GM12878 (cell line): ENCODE data around the gene EIF4H. TPM values are rescaled to one million over a fixed set of nuclear protein-coding genes. Genes with fewer than 3 reads are reported as not detected.

Experiments used
- ATAC-seq: fragments of 200-7000 bp; cut with Tn5 transposase; 3 replicates; pipeline ENCODE4 v1.9.1; 2020; ENCODE audit warnings: mild to moderate bottlenecking, moderate library complexity
- BruUV-seq: library from RNA; stranded (reverse); fragments of 400-500 nt; replicated peaks from 2 replicates; lab custom pipeline; 2021; lab: Mats Ljungman, UMichigan
- CTCF ChIA-PET: fragments of 300-600 bp; sonication (Branson Sonifier 250); formaldehyde crosslinking; extraction: SDS; loops from one replicate; lab custom pipeline; 2021; ENCODE audit warnings: inconsistent platforms; lab: Yijun Ruan, JAX
- POLR2A ChIA-PET: fragments of 350-600 bp; formaldehyde crosslinking; extraction: SDS; loops from one replicate; lab custom pipeline; 2021; ENCODE audit warnings: inconsistent platforms; lab: Charles Lee
- RAD21 ChIA-PET: fragments of 300-600 bp; sonication (Branson Sonifier 250); formaldehyde crosslinking; loops from one replicate; lab custom pipeline; 2023; ENCODE audit warnings: antibody characterized with exemption; ENCODE audit not compliant: unreplicated experiment; lab: Charles Lee
- SMC1A ChIA-PET: fragments of 300-600 bp; sonication (Branson Sonifier 250); formaldehyde crosslinking; loops from one replicate; lab custom pipeline; 2023; ENCODE audit not compliant: unreplicated experiment, uncharacterized antibody; lab: Charles Lee
- DNase-seq: peaks from one replicate; pipeline ENCODE4 v3.0.0-alpha.2; 2011; ENCODE audit warnings: low read depth, low spot score
- FAIRE-seq: peaks from 3 replicates; lab custom pipeline; 2011; peaks lifted over from hg19 to GRCh38; lab: Jason Lieb, UNC
- H2AFZ ChIP-seq: 2 replicates; pipeline ENCODE4 v1.6.0; 2011; ENCODE audit warnings: low read depth, low read length, control low read depth; ENCODE audit not compliant: control insufficient read depth
- H3K27ac ChIP-seq: 2 replicates; pipeline ENCODE4 v1.5.1; 2011; ENCODE audit warnings: control low read depth; ENCODE audit not compliant: control insufficient read depth, insufficient read depth
- H3K27me3 ChIP-seq, 2 experiments: replicated peaks in 1 of 2; 2 replicates each; pipeline versions ENCODE4 v1.6.0 to v1.6.1; 2011; ENCODE audit warnings: low read length in 1 of 2; ENCODE audit not compliant: control insufficient read depth in 2 of 2, insufficient read depth in 2 of 2
- H3K36me3 ChIP-seq, 2 experiments: 2 replicates each; pipeline ENCODE4 v1.5.1; 2011; ENCODE audit warnings: low read length in 1 of 2; ENCODE audit not compliant: control insufficient read depth in 2 of 2, insufficient read depth in 2 of 2
- H3K4me1 ChIP-seq: 2 replicates; pipeline ENCODE4 v1.6.1; 2011; ENCODE audit warnings: mild to moderate bottlenecking, low read length, moderate library complexity, mixed read lengths; ENCODE audit not compliant: control insufficient read depth, insufficient read depth
- H3K4me2 ChIP-seq: 2 replicates; pipeline ENCODE4 v1.6.0; 2011; ENCODE audit warnings: control low read depth; ENCODE audit not compliant: control insufficient read depth, insufficient read depth
- H3K4me3 ChIP-seq: fragments of 200-600 bp; sonication (generic); 2 replicates; pipeline ENCODE4 v1.5.1; 2016
- H3K79me2 ChIP-seq: 2 replicates; pipeline ENCODE4 v1.6.0; 2011; ENCODE audit warnings: low read length; ENCODE audit not compliant: control insufficient read depth, insufficient read depth
- H3K9ac ChIP-seq: 2 replicates; pipeline ENCODE4 v1.8.0; 2011; ENCODE audit warnings: low read length, control low read depth, mixed read lengths; ENCODE audit not compliant: control insufficient read depth, insufficient read depth
- H3K9me3 ChIP-seq: replicated peaks from 3 replicates; pipeline ENCODE4 v1.5.1; 2011; ENCODE audit warnings: mild to moderate bottlenecking, low read length; ENCODE audit not compliant: control insufficient read depth, insufficient read depth
- H4K20me1 ChIP-seq: 2 replicates; pipeline ENCODE4 v1.6.0; 2011; ENCODE audit not compliant: control insufficient read depth, insufficient read depth
- KAT2A ChIP-seq: conservative IDR thresholded peaks from 2 replicates; pipeline ENCODE4 v1.6.1; 2011; ENCODE audit warnings: low read depth, low read length; ENCODE audit not compliant: control insufficient read depth
- WGBS: methylation state at CpG from one replicate; pipeline ENCODE4 v1.1.6; 2016; ENCODE audit warnings: low lambda C conversion rate; ENCODE audit not compliant: insufficient replicate concordance, insufficient coverage; ENCODE audit errors: missing lambda C conversion rate; 5-methylcytosine and 5-hydroxymethylcytosine counted together
- in situ Hi-C: fragments of 300-500 bp; cut with MboI; formaldehyde crosslinking; loops from 9 replicates; pipeline ENCODE4 v1.14.3; 2018; ENCODE audit warnings: mixed read lengths
- intact Hi-C: fragments of 100-400 bp; cut with micrococcal nuclease; formaldehyde crosslinking; loops from one replicate; pipeline ENCODE4 v1.14.2; 2022; ENCODE audit not compliant: unreplicated experiment
- polyA plus RNA-seq, 11 experiments: library from polyadenylated mRNA; depleted of rRNA in 4 of 11; unstranded in 6 of 11; stranded (reverse) in 5 of 11; fragments of >200 nt; fragmentation: Nextera tagmentation in 4 of 11; fragmentation: Illumina TruSeq in 1 of 11; extraction: Ambion mirVana in 4 of 11; extraction: Trizol in 1 of 11; gene quantifications; 1 replicate in 1 of 11; 2 replicates in 10 of 11; pipeline versions ENCODE4 v1.2.1 to v1.2.3, GENCODE V29; 2011 to 2016; ENCODE audit warnings: inconsistent platforms in 2 of 11, missing spikeins in 2 of 11, low read depth in 1 of 11
- total RNA-seq, 4 experiments: library from RNA; depleted of rRNA in 3 of 4; stranded (reverse); fragments of >200 nt in 3 of 4; fragmentation: Illumina TruSeq in 1 of 4; extraction: Trizol in 1 of 4; gene quantifications; 2 replicates each; pipeline versions ENCODE4 v1.2.1 to v1.2.3, GENCODE V29; 2013 to 2021
- TF ChIP-seq, protein P1 (sequence below): fragments of 150-350 bp; IDR thresholded peaks from 2 replicates; pipeline ENCODE4 v1.6.1; 2016; ENCODE audit warnings: low read depth, low read length
- TF ChIP-seq, protein P2 (sequence below): fragments of 450-650 bp; IDR thresholded peaks from 2 replicates; pipeline ENCODE4 v1.6.1; 2017; ENCODE audit warnings: low read depth, mild to moderate bottlenecking, moderate library complexity
- TF ChIP-seq, protein P3 (sequence below): fragments of 450-650 bp; conservative IDR thresholded peaks from 2 replicates; pipeline ENCODE4 v1.6.1; 2017; ENCODE audit warnings: mild to moderate bottlenecking, moderate library complexity

Gene EIF4H
- total and polyA plus RNA-seq, 10 of the 15 experiments (the other 5 are each of a cell fraction or from before 2014, with no cell fraction given), result 9.9 to 443 (median 258) TPM

DNA sequence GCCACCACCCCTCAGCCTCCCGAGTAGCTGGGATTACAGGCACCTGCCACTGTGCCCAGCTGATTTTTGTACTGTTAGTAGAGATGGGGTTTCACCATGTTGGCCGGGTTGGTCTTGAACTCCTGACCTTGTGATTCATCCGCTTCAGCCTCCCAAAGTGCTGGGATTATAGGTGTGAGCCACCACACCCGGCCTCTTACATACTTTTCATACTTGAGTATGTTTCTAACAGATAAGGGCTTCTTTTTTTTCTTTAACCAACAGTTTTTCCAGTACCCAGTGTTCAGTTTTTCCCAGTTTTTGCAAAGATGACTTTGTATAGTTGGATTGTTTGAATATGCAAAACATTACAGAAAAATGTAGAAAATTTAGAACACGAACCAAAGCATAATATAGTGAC, 7.7 kb downstream of the EIF4H start:
- BruUV-seq, result no TSS peak
- in situ Hi-C loops (no loop called here), intact Hi-C loops (loop anchor here (5.0 kb wide), 1 partner anchor 115 kb away; no protein-coding TSS in a partner anchor)
- ChIA-PET POLR2A (no interaction called here), RAD21 (interaction anchor here (0.9 kb wide), 1 partner anchor 24 kb away, joined by 3 read pairs; no protein-coding TSS in a partner anchor), CTCF (interaction anchor here (2.3 to 3.2 kb wide), 2 partner anchors 11 to 113 kb away, joined by 7 to 51 read pairs; no protein-coding TSS in a partner anchor)
- no peak overlapping the region for H3K9ac ChIP-seq
- FAIRE-seq, result no peak
- no peaks in the 10 kb centered on the region for H3K4me1 ChIP-seq
- 63% methylated on average over 5 of the region's 5 CpGs for WGBS
- no peak overlapping the region for H2AFZ ChIP-seq
- peaks cover 99% of the 10 kb centered on the region for H3K79me2 ChIP-seq
- DNase-seq, result no peak
- peaks cover 18% of the 10 kb centered on the region for H4K20me1 ChIP-seq
- TF ChIP-seq, protein P1, sequence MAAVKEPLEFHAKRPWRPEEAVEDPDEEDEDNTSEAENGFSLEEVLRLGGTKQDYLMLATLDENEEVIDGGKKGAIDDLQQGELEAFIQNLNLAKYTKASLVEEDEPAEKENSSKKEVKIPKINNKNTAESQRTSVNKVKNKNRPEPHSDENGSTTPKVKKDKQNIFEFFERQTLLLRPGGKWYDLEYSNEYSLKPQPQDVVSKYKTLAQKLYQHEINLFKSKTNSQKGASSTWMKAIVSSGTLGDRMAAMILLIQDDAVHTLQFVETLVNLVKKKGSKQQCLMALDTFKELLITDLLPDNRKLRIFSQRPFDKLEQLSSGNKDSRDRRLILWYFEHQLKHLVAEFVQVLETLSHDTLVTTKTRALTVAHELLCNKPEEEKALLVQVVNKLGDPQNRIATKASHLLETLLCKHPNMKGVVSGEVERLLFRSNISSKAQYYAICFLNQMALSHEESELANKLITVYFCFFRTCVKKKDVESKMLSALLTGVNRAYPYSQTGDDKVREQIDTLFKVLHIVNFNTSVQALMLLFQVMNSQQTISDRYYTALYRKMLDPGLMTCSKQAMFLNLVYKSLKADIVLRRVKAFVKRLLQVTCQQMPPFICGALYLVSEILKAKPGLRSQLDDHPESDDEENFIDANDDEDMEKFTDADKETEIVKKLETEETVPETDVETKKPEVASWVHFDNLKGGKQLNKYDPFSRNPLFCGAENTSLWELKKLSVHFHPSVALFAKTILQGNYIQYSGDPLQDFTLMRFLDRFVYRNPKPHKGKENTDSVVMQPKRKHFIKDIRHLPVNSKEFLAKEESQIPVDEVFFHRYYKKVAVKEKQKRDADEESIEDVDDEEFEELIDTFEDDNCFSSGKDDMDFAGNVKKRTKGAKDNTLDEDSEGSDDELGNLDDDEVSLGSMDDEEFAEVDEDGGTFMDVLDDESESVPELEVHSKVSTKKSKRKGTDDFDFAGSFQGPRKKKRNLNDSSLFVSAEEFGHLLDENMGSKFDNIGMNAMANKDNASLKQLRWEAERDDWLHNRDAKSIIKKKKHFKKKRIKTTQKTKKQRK, result no peak
- TF ChIP-seq, protein P2, sequence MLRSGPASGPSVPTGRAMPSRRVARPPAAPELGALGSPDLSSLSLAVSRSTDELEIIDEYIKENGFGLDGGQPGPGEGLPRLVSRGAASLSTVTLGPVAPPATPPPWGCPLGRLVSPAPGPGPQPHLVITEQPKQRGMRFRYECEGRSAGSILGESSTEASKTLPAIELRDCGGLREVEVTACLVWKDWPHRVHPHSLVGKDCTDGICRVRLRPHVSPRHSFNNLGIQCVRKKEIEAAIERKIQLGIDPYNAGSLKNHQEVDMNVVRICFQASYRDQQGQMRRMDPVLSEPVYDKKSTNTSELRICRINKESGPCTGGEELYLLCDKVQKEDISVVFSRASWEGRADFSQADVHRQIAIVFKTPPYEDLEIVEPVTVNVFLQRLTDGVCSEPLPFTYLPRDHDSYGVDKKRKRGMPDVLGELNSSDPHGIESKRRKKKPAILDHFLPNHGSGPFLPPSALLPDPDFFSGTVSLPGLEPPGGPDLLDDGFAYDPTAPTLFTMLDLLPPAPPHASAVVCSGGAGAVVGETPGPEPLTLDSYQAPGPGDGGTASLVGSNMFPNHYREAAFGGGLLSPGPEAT, result no peak
- TF ChIP-seq, protein P3, sequence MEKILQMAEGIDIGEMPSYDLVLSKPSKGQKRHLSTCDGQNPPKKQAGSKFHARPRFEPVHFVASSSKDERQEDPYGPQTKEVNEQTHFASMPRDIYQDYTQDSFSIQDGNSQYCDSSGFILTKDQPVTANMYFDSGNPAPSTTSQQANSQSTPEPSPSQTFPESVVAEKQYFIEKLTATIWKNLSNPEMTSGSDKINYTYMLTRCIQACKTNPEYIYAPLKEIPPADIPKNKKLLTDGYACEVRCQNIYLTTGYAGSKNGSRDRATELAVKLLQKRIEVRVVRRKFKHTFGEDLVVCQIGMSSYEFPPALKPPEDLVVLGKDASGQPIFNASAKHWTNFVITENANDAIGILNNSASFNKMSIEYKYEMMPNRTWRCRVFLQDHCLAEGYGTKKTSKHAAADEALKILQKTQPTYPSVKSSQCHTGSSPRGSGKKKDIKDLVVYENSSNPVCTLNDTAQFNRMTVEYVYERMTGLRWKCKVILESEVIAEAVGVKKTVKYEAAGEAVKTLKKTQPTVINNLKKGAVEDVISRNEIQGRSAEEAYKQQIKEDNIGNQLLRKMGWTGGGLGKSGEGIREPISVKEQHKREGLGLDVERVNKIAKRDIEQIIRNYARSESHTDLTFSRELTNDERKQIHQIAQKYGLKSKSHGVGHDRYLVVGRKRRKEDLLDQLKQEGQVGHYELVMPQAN, result no peak
- TF ChIP-seq KAT2A, result no peak
- TF ChIP-seq, all 136 proteins: peak for 0
- SMC1A ChIA-PET, result interaction anchor here (2.1 kb wide), 1 partner anchor 82 kb away, joined by 5 read pairs; no protein-coding TSS in a partner anchor
- Histone ChIP-seq H3K36me3 (peaks cover 4 to 13% of the 10 kb centered on the region in 2 experiments; a peak in 3 of 4 replicates), H3K4me2 (no peak overlapping the region), H3K9me3 (no peaks in the 10 kb centered on the region), H3K4me3 (no peak overlapping the region), H3K27me3 (no peaks in the 10 kb centered on the region), H3K27ac (no peak overlapping the region)
- no peak for ATAC-seq
